Pancreas (tissue), 10 donors: ENCODE data around the gene MRPS12. TPM values are rescaled to one million over a fixed set of nuclear protein-coding genes. Genes with fewer than 3 reads are reported as not detected.

Experiments
- ATAC-seq, 4 donors: fragments of 200-7000 bp; cut with Tn5 transposase; one replicate each; pipeline versions ENCODE4 v1.8.0 to v1.9.1; 2020; ENCODE audit warnings: mild to moderate bottlenecking in 4 of 4, moderate library complexity in 4 of 4
- DNase-seq, 6 donors: peaks; one replicate each; pipeline ENCODE4 v3.0.0-alpha.2; 2020
- FAIRE-seq: peaks from 2 replicates; lab custom pipeline; 2012; peaks lifted over from hg19 to GRCh38; lab: Jason Lieb, UNC
- H3K27ac ChIP-seq, 4 donors: fragments of 200-600 bp; sonication (generic); 1 replicate in 3 of 4; 2 replicates in 1 of 4; pipeline versions ENCODE4 v1.5.0 to v1.8.0; 2020
- H3K27me3 ChIP-seq, 4 donors: fragments of 200-600 bp; one replicate each; pipeline ENCODE4 v1.8.0; 2021
- H3K36me3 ChIP-seq, 3 donors: fragments of 200-600 bp; sonication (generic) in 1 of 3; one replicate each; pipeline versions ENCODE4 v1.5.0 to v1.8.0; 2020 to 2021
- H3K4me1 ChIP-seq, 3 donors: fragments of 200-600 bp; one replicate each; pipeline ENCODE4 v1.8.0; 2021
- H3K4me3 ChIP-seq, 4 donors: fragments of 200-600 bp; sonication (generic) in 2 of 4; one replicate each; pipeline versions ENCODE4 v1.5.0 to v1.8.0; 2020 to 2021
- H3K9me3 ChIP-seq, 4 donors: fragments of 200-600 bp; one replicate each; pipeline ENCODE4 v1.8.0; 2021
- WGBS, 2 donors: extraction: QIAGEN DNeasy Blood & Tissue Kit; methylation state at CpG; one replicate each; pipeline ENCODE4 v1.1.7; 2013; 5-methylcytosine and 5-hydroxymethylcytosine counted together
- intact Hi-C, 3 donors: fragments of 100-400 bp; cut with DNase I; formaldehyde crosslinking; loops; one replicate each; pipeline versions ENCODE4 v1.11.1 to v1.14.2; 2022
- polyA plus RNA-seq, 2 donors: library from polyadenylated mRNA; stranded (reverse); fragments of 200-250 nt; gene quantifications; one replicate each; pipeline ENCODE4 v1.2.3, GENCODE V29; 2013
- total RNA-seq, 6 donors: library from RNA; stranded (reverse); fragmentation: NEBNext Ultra II Directional in 4 of 6; extraction: Animal tissue kit (Norgen Biotek cat#: 25700) in 4 of 6; gene quantifications; one replicate each; pipeline versions ENCODE4 v1.2.1 to v1.2.4, GENCODE V29; 2021 to 2023
- TF ChIP-seq, protein P1 (sequence below), 4 donors: fragments of 200-600 bp; sonication (generic) in 3 of 4; IDR thresholded peaks; one replicate each; pipeline versions ENCODE4 v1.5.0 to v1.8.0; 2021; ENCODE audit warnings: antibody characterized with exemption in 4 of 4
- donor health status: healthy with polysubstance abuse.
- donor health status: DM: no; HTN: no; CAD: no; lungs with moderate emphysema.
- donor health status: DM: no; HTN: no; CAD: no.
- donor health status: control.
- donor health status: control.
- donor health status: Bipolar disorder and iron deficiency.
- donor health status: DM: yes; HTN: yes; CAD: no.
- donor health status: DM: no; HTN: no; CAD: no.
- donor health status: DM: no; HTN: no; CAD: no.
- donor health status: DM: yes; HTN: yes; CAD: no.

The MRPS12 gene
- total and polyA plus RNA-seq, 8 donors, result 9.8 to 19.5 (median 14.3) TPM

GRCh38 chr19:38979812-38980211 lies 49.1 kb downstream of the MRPS12 start:
- Histone ChIP-seq H3K4me3 (no peak overlapping the region), H3K36me3 (no peaks in the 10 kb centered on the region), H3K4me1 (peaks cover 4 to 14% (median 12%) of the 10 kb centered on the region in 3 donors), H3K27ac (no peak overlapping the region), H3K9me3 (no peaks in the 10 kb centered on the region), H3K27me3 (no peaks in the 10 kb centered on the region)
- intact Hi-C loops, result no loop called here
- WGBS, 2 donors, result 63 to 73% methylated on average over 5 of the region's 5 CpGs
- ATAC-seq (no peak), DNase-seq (no peak), FAIRE-seq (no peak)
- TF ChIP-seq, protein P1, sequence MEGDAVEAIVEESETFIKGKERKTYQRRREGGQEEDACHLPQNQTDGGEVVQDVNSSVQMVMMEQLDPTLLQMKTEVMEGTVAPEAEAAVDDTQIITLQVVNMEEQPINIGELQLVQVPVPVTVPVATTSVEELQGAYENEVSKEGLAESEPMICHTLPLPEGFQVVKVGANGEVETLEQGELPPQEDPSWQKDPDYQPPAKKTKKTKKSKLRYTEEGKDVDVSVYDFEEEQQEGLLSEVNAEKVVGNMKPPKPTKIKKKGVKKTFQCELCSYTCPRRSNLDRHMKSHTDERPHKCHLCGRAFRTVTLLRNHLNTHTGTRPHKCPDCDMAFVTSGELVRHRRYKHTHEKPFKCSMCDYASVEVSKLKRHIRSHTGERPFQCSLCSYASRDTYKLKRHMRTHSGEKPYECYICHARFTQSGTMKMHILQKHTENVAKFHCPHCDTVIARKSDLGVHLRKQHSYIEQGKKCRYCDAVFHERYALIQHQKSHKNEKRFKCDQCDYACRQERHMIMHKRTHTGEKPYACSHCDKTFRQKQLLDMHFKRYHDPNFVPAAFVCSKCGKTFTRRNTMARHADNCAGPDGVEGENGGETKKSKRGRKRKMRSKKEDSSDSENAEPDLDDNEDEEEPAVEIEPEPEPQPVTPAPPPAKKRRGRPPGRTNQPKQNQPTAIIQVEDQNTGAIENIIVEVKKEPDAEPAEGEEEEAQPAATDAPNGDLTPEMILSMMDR (IDR thresholded peaks at IDR 0.05), result no peak

GRCh38 chr19:38980583-38981374 lies 50.0 kb downstream of the MRPS12 start:
- no peak overlapping the region for H3K4me3 ChIP-seq
- H3K9me3 ChIP-seq, result no peaks in the 10 kb centered on the region
- FAIRE-seq (no peak), ATAC-seq (no peak), DNase-seq (no peak)
- 87 to 93% methylated on average over 10 of the region's 10 CpGs for WGBS, 2 donors
- H3K4me1 ChIP-seq, result peaks cover 4 to 14% (median 12%) of the 10 kb centered on the region in 3 donors
- no peaks in the 10 kb centered on the region for H3K27me3 ChIP-seq
- H3K36me3 ChIP-seq, result no peaks in the 10 kb centered on the region
- no peak overlapping the region for H3K27ac ChIP-seq
- intact Hi-C loops, result no loop called here
- TF ChIP-seq, protein P1 (IDR thresholded peaks at IDR 0.05), result no peak

Other genes with a start within 250 kb of the MRPS12 start
- 1 to 10 TPM; 2.3 to 8.8 (median 7.1) TPM for gene CAPN12, start 186.5 kb upstream of the MRPS12 start, total RNA-seq
- gene CAPN12, start 186.5 kb upstream of the MRPS12 start, polyA plus RNA-seq, result 10 to 100 TPM; 40.4 to 46.3 TPM
- not detected for gene LGALS7, start 157.4 kb upstream of the MRPS12 start, total RNA-seq
- not detected for gene LGALS7, start 157.4 kb upstream of the MRPS12 start, polyA plus RNA-seq
- not detected for gene LGALS7B, start 141.7 kb upstream of the MRPS12 start, total RNA-seq
- gene LGALS7B, start 141.7 kb upstream of the MRPS12 start, polyA plus RNA-seq, result under 1 TPM in 1 of 2 donors, not detected in 1; 0.38 TPM
- gene LGALS4, start 118.0 kb upstream of the MRPS12 start, total RNA-seq, result 10 to 100 TPM; 14.2 to 87.7 (median 63.7) TPM
- gene LGALS4, start 118.0 kb upstream of the MRPS12 start, polyA plus RNA-seq, result 100 to 1,000 TPM in 1 of 2 donors, 10 to 100 TPM in 1; 80.9 to 135 TPM
- 100 to 1,000 TPM in 1 of 6 donors, 10 to 100 TPM in 5; 70.7 to 126 (median 92.5) TPM for gene ECH1, start 99.2 kb upstream of the MRPS12 start, total RNA-seq
- 100 to 1,000 TPM; 112 to 197 TPM for gene ECH1, start 99.2 kb upstream of the MRPS12 start, polyA plus RNA-seq
- gene HNRNPL, start 81.0 kb upstream of the MRPS12 start, total RNA-seq, result 100 to 1,000 TPM in 4 of 6 donors, 10 to 100 TPM in 2; 97.0 to 161 (median 129) TPM
- gene HNRNPL, start 81.0 kb upstream of the MRPS12 start, polyA plus RNA-seq, result 100 to 1,000 TPM in 1 of 2 donors, 10 to 100 TPM in 1; 89.2 to 128 TPM
- gene RINL, start 52.7 kb upstream of the MRPS12 start, total RNA-seq, result 10 to 100 TPM in 4 of 6 donors, 1 to 10 TPM in 2; 6.5 to 16.9 (median 10.5) TPM
- 10 to 100 TPM; 17.6 to 26.2 TPM for gene RINL, start 52.7 kb upstream of the MRPS12 start, polyA plus RNA-seq
- gene SIRT2, start 31.3 kb upstream of the MRPS12 start, total RNA-seq, result 10 to 100 TPM; 16.2 to 27.0 (median 19.0) TPM
- 10 to 100 TPM; 33.5 to 44.4 TPM for gene SIRT2, start 31.3 kb upstream of the MRPS12 start, polyA plus RNA-seq
- gene NFKBIB, start 31.0 kb upstream of the MRPS12 start, total RNA-seq, result 10 to 100 TPM in 2 of 6 donors, 1 to 10 TPM in 4; 6.8 to 14.3 (median 9.3) TPM
- 10 to 100 TPM; 12.3 to 26.8 TPM for gene NFKBIB, start 31.0 kb upstream of the MRPS12 start, polyA plus RNA-seq
- under 1 TPM in 5 of 6 donors, not detected in 1; 0.17 to 0.22 (median 0.19) TPM for gene CCER2, start 18.8 kb upstream of the MRPS12 start, total RNA-seq
- 1 to 10 TPM; 1.2 to 3.3 TPM for gene CCER2, start 18.8 kb upstream of the MRPS12 start, polyA plus RNA-seq
- 10 to 100 TPM in 5 of 6 donors, 1 to 10 TPM in 1; 8.8 to 21.8 (median 14.0) TPM for gene SARS2, start 181 bp upstream of the MRPS12 start, total RNA-seq
- 10 to 100 TPM; 73.2 to 80.6 TPM for gene SARS2, start 181 bp upstream of the MRPS12 start, polyA plus RNA-seq
- 10 to 100 TPM in 1 of 6 donors, 1 to 10 TPM in 5; 5.8 to 10.1 (median 7.4) TPM for gene FBXO17, start 44.8 kb downstream of the MRPS12 start, total RNA-seq
- gene FBXO17, start 44.8 kb downstream of the MRPS12 start, polyA plus RNA-seq, result 10 to 100 TPM; 11.8 to 13.8 TPM
- gene FBXO27, start 101.6 kb downstream of the MRPS12 start, total RNA-seq, result 1 to 10 TPM; 2.2 to 5.5 (median 4.3) TPM
- gene FBXO27, start 101.6 kb downstream of the MRPS12 start, polyA plus RNA-seq, result 1 to 10 TPM; 1.0 to 2.6 TPM
- under 1 TPM in 1 of 6 donors, not detected in 5; 0.09 TPM for gene ACP7, start 153.4 kb downstream of the MRPS12 start, total RNA-seq
- gene ACP7, start 153.4 kb downstream of the MRPS12 start, polyA plus RNA-seq, result under 1 TPM; 0.11 to 0.42 TPM
- 10 to 100 TPM; 19.4 to 37.2 (median 28.5) TPM for gene PAK4, start 194.8 kb downstream of the MRPS12 start, total RNA-seq
- 10 to 100 TPM; 29.9 to 38.4 TPM for gene PAK4, start 194.8 kb downstream of the MRPS12 start, polyA plus RNA-seq